Measurements from ENCODE around the gene ALOX15B. TPM values are rescaled to one million over a fixed set of nuclear protein-coding genes. Genes with fewer than 3 reads are reported as not detected.
A peak's percentile ranks its signal among the peaks of the same experiment; 100 is the strongest.

Gene ALOX15B
- total and polyA plus RNA-seq, 10 donors: 0.13 to 7.8 (median 2.7) TPM

DNA sequence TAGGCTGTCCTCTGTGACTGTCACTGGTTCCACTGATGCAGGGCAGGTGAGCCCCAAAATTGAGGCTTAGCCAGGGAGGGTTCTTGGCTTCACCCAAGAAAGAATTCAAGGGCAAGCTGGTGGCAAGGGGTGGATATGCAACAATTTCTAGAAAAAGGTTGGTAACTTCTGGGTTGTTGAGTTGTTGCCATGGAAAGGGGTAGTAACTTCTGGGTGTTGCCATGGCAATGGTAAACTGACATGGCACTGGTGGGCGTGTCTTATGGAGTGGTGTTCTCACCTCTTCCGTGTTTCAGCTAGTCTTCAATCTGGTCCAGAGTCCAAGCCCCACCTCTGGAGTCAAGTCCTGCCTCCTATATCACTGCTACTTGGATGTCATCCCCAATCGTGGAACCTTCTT, 45.9 kb upstream of the ALOX15B start:
- H3K27me3 ChIP-seq (replicated peaks in 1 of 7): peaks cover 0 to 14% (median 0%) of the 10 kb centered on the region in 7 donors
- WGBS, 5 donors: 62 to 76% (median 69%) methylated on average over 3 of the region's 3 CpGs
- no peaks in the 10 kb centered on the region for H3K9me3 ChIP-seq
- intact Hi-C loops (cut with DNase I; ENCODE audit: low total_unique reads): loop anchor here (10.0 kb wide), 1 partner anchor 62 kb away; no protein-coding TSS in a partner anchor
- no peak overlapping the region for H3K4me3 ChIP-seq
- DNase-seq: no peak
- H3K27ac ChIP-seq: no peak overlapping the region
- TF ChIP-seq, protein P1, sequence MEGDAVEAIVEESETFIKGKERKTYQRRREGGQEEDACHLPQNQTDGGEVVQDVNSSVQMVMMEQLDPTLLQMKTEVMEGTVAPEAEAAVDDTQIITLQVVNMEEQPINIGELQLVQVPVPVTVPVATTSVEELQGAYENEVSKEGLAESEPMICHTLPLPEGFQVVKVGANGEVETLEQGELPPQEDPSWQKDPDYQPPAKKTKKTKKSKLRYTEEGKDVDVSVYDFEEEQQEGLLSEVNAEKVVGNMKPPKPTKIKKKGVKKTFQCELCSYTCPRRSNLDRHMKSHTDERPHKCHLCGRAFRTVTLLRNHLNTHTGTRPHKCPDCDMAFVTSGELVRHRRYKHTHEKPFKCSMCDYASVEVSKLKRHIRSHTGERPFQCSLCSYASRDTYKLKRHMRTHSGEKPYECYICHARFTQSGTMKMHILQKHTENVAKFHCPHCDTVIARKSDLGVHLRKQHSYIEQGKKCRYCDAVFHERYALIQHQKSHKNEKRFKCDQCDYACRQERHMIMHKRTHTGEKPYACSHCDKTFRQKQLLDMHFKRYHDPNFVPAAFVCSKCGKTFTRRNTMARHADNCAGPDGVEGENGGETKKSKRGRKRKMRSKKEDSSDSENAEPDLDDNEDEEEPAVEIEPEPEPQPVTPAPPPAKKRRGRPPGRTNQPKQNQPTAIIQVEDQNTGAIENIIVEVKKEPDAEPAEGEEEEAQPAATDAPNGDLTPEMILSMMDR (IDR thresholded peaks at IDR 0.05 in 8 of 11, conservative IDR thresholded peaks at IDR 0.05 in 3 of 11): no peak
- TF ChIP-seq POLR2AphosphoS5 (IDR thresholded peaks at IDR 0.05) (no peak), POLR2A (IDR thresholded peaks at IDR 0.05) (no peak)
- peaks cover 8 to 32% (median 21%) of the 10 kb centered on the region in 6 donors for H3K4me1 ChIP-seq
- no peaks in the 10 kb centered on the region for H3K36me3 ChIP-seq

DNA sequence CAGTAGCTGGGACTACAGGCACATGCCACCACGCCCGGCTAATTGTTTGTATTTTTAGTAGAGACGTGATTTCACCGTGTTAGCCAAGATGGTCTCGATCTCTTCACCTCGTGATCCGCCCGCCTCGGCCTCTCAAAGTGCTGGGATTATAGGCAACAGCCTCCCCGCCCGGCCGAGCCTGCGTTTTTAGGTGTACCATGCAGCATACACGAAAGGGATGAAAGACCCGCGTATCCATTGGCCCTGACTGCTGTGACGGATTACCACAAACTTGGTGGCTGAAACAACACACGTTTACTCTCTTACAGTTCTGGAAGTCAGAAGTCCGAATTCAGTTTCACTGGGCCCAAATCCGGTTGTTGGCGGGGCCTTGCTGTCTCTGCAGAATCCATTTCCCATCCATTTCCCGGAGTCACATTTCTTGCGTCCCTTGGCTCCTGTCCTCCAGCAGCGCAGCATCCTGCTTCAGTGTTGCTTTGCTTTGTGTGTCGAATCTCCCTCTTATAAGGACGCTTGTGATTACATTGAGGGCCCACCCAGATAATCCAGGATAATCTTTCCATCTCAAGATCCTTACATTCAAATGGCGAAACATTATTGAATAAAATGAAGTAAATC, 44.8 kb upstream of the ALOX15B start:
- Histone ChIP-seq H3K4me3 (no peak overlapping the region), H3K36me3 (no peaks in the 10 kb centered on the region), H3K4me1 (peaks cover 8 to 27% (median 18%) of the 10 kb centered on the region in 6 donors), H3K27ac (peak overlapping the region in 3 of 8 donors; percentile 16 to 39 (median 37)), H3K9me3 (no peaks in the 10 kb centered on the region), H3K27me3 (replicated peaks in 1 of 7) (peaks cover 0 to 26% (median 0%) of the 10 kb centered on the region in 7 donors)
- intact Hi-C loops (cut with DNase I; ENCODE audit: low total_unique reads): loop anchor here (10.0 kb wide), 1 partner anchor 61 kb away; no protein-coding TSS in a partner anchor
- 79 to 91% (median 89%) methylated on average over 27 of the region's 27 CpGs for WGBS, 5 donors
- TF ChIP-seq, protein P1 (IDR thresholded peaks at IDR 0.05 in 8 of 11, conservative IDR thresholded peaks at IDR 0.05 in 3 of 11): no peak
- TF ChIP-seq POLR2A (IDR thresholded peaks at IDR 0.05) (no peak), POLR2AphosphoS5 (IDR thresholded peaks at IDR 0.05) (no peak)
- DNase-seq: no peak

DNA sequence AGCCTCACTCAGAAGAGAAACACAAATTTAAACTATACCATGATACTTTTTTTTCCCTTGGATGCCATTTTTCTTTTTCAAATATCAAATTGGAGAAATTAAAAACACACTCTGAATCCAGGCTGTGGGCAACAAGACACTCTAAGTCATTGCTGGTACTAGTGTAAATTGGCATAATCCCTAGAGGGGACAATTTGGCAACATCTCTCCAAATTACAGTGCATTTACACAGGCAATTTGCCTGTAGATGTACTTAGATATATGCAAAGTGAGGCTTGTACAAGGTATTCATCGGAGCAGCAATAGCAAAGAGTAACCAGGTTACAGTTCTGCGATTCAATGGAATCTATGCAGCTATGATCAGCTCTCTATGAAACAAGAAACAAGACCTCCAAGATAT, 43.1 kb upstream of the ALOX15B start:
- peaks cover 0 to 40% (median under 1%) of the 10 kb centered on the region in 7 donors for H3K27me3 ChIP-seq (replicated peaks in 1 of 7)
- intact Hi-C loops (cut with DNase I; ENCODE audit: low total_unique reads): loop anchor here (10.0 kb wide), 1 partner anchor 59 kb away; no protein-coding TSS in a partner anchor
- DNase-seq: no peak

DNA sequence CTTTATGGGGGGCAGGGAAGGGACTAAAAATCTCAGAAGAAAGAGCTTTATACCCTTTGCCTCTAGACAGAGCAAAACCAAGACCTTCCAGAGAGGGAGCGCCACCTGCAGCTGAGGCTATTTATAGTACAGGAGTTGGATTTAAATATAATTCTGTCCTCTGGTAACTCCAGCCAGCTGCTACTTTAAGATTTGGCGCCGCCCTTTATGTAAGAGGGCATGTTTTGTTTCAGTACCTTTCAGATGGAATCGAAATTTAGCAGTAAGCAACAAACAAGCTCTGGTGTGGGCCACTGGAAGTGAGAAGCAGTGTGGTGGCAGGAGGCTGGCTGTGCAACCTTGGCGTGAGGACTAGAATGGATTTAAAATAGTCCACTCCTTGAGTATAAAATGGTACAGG, 41.7 kb upstream of the ALOX15B start:
- WGBS, 5 donors: 17 to 29% (median 21%) methylated on average over 5 of the region's 5 CpGs
- Histone ChIP-seq H3K9me3 (no peaks in the 10 kb centered on the region), H3K27ac (peak overlapping the region in 1 of 8 donors; percentile 18), H3K36me3 (no peaks in the 10 kb centered on the region), H3K4me1 (peaks cover 0 to 13% (median 5%) of the 10 kb centered on the region in 6 donors), H3K4me3 (no peak overlapping the region), H3K27me3 (replicated peaks in 1 of 7) (peaks cover 2 to 53% (median 13%) of the 10 kb centered on the region in 7 donors)
- peak; percentile 15 for DNase-seq
- TF ChIP-seq, protein P1 (IDR thresholded peaks at IDR 0.05 in 8 of 11, conservative IDR thresholded peaks at IDR 0.05 in 3 of 11): no peak
- intact Hi-C loops (cut with DNase I; ENCODE audit: low total_unique reads): loop anchor here (10.0 kb wide), 1 partner anchor 58 kb away; no protein-coding TSS in a partner anchor

More for the DNA sequence above, 43.1 kb upstream of the ALOX15B start:
- Histone ChIP-seq H3K4me3 (no peak overlapping the region), H3K9me3 (no peaks in the 10 kb centered on the region), H3K36me3 (no peaks in the 10 kb centered on the region), H3K4me1 (peaks cover 2 to 11% (median 2%) of the 10 kb centered on the region in 6 donors), H3K27ac (no peak overlapping the region)
- TF ChIP-seq, protein P1 (IDR thresholded peaks at IDR 0.05 in 8 of 11, conservative IDR thresholded peaks at IDR 0.05 in 3 of 11): no peak
- TF ChIP-seq POLR2AphosphoS5 (IDR thresholded peaks at IDR 0.05) (no peak), POLR2A (IDR thresholded peaks at IDR 0.05) (no peak)
- 85 to 91% (median 86%) methylated on average over 2 of the region's 2 CpGs for WGBS, 5 donors
